ENCODE data around the gene EXD3.

EXD3 gene

DNA sequence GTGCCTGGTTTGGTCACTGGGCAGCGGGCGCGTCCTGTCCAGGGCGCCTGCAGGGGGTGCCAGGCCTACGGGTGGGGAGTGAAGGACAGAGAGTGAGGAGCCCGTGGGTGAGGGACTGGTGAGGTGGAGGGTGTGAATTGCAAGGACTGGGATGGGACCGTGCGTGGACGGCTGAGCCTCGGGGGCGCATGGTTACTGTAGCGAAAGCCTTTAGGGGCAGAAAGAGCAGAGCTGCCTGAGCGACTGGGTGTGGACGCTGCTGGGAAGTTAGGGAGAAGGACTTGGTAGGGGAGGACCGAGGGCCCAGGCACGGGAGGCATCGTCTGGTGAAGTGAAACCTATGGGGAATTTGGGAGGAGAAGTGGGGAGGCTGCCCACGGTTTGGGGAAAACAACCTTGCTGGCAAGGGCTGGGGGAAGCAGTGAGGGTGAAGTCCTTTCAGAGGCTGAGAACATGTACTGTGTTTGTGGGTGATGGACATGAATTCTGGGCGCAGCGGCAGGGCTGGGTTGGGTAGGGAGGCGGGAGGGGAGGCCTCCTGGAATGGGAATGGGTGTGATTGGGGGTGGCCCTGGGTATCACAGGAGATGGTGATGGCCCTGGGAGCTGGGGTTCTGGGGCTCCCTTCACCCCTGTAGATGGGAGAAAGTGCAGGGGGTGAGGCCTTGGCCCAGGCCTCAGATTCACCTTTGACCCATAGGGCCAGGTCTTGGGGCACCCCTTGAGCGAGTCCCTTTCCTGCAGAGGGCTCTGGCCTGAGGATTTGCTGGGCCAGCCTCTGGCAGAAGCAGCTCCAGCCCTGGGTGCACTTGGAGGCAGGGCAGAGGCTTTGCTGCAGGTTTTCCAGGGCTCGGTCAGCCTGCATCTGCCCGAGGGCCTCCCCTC is 147.1 kb downstream of the EXD3 start:
- TF ChIP-seq, protein P1, sequence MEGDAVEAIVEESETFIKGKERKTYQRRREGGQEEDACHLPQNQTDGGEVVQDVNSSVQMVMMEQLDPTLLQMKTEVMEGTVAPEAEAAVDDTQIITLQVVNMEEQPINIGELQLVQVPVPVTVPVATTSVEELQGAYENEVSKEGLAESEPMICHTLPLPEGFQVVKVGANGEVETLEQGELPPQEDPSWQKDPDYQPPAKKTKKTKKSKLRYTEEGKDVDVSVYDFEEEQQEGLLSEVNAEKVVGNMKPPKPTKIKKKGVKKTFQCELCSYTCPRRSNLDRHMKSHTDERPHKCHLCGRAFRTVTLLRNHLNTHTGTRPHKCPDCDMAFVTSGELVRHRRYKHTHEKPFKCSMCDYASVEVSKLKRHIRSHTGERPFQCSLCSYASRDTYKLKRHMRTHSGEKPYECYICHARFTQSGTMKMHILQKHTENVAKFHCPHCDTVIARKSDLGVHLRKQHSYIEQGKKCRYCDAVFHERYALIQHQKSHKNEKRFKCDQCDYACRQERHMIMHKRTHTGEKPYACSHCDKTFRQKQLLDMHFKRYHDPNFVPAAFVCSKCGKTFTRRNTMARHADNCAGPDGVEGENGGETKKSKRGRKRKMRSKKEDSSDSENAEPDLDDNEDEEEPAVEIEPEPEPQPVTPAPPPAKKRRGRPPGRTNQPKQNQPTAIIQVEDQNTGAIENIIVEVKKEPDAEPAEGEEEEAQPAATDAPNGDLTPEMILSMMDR (IDR thresholded peaks at IDR 0.05; ENCODE audit: borderline replicate concordance, control extremely low read depth, extremely low read depth, insufficient read depth, missing control alignments) = no peak
- no peak for DNase-seq (ENCODE audit: low spot score)
- in situ Hi-C loops (cut with MboI; ENCODE audit: low sequenced_read_pairs, unreplicated experiment) = loop anchor here (25.0 kb wide), 1 partner anchor 261 kb away; no protein-coding TSS in a partner anchor

DNA sequence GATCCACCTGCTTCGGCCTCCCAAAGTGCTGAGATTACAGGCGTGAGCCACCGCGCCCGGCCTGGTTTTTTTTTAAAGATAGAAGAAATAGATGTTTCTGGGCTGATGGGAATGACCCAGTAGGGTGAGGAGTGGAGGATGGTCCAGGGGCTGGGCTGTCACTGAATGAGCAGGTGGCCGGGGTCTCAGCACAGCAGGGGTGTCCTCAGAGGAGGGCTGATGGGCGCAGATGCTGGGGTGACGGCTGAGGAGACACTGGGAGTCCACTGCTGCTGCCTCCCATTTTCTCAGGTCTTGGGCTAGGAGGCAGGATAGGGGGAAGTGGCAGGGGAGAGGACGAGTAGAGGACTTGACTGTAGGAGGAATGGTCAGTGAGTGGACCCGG is 147.8 kb downstream of the EXD3 start:
- no peak for DNase-seq (ENCODE audit: low spot score)
- TF ChIP-seq, protein P1 (IDR thresholded peaks at IDR 0.05; ENCODE audit: borderline replicate concordance, control extremely low read depth, extremely low read depth, insufficient read depth, missing control alignments) = no peak
- in situ Hi-C loops (cut with MboI; ENCODE audit: low sequenced_read_pairs, unreplicated experiment) = loop anchor here (25.0 kb wide), 1 partner anchor 262 kb away; no protein-coding TSS in a partner anchor

DNA sequence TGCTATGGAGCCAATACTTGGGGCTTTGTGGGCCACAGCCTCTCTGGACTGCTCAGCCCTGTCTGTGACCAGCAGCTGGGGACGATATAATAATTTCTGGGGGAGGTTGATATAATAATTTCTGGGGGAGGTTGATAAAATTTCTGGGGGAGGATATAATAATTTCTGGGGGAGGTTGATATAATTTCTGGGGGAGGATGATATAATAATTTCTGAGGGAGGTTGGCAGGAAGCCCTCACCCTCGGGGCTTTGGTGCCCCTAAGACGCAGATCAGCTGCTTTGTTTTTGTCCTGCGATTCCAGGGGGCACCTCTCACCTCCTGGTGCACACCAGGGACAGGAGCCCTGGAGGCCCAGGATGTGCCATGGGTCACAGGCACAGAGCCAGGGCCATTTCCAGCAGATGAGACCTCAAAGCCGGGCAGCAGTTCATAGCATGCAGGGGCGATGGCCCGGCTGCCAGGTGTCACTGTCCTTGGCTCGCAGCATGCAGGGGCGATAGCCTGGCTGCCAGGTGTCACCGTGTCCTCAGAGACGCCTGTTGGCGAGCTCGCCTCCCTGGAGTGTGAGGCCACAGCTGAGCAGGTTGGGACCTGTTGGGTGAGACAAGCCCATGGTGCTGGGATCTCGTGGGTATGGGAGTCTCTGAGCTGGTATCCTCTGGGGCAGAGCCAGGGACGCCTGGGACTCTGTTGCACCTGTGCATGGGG is 149.2 kb downstream of the EXD3 start:
- TF ChIP-seq, protein P1 (IDR thresholded peaks at IDR 0.05; ENCODE audit: borderline replicate concordance, control extremely low read depth, extremely low read depth, insufficient read depth, missing control alignments) = no peak
- in situ Hi-C loops (cut with MboI; ENCODE audit: low sequenced_read_pairs, unreplicated experiment) = no loop called here
- DNase-seq (ENCODE audit: low spot score) = no peak

DNA sequence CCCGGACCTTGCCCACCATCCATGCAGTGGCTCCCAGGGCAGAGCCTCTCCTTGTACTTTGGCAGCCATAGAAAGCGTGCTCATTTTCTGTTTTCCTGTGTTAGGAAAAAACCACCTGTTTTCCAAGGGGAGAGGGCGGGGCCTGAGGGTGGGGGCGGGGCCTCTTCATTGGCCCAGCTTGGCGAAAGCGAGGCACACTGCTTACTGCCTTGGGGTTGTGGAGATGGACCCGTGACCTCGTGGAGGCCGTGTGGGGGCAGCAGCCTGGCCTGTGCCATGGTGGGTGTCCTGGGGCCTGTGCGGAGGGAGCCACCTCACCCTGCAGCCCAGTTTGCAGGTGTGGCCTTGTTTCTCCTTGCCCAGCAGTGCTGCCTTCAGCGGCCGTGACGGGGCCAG is 149.9 kb downstream of the EXD3 start:
- in situ Hi-C loops (cut with MboI; ENCODE audit: low sequenced_read_pairs, unreplicated experiment) = no loop called here
- no peak for DNase-seq (ENCODE audit: low spot score)
- TF ChIP-seq, protein P1 (IDR thresholded peaks at IDR 0.05; ENCODE audit: borderline replicate concordance, control extremely low read depth, extremely low read depth, insufficient read depth, missing control alignments) = no peak

DNA sequence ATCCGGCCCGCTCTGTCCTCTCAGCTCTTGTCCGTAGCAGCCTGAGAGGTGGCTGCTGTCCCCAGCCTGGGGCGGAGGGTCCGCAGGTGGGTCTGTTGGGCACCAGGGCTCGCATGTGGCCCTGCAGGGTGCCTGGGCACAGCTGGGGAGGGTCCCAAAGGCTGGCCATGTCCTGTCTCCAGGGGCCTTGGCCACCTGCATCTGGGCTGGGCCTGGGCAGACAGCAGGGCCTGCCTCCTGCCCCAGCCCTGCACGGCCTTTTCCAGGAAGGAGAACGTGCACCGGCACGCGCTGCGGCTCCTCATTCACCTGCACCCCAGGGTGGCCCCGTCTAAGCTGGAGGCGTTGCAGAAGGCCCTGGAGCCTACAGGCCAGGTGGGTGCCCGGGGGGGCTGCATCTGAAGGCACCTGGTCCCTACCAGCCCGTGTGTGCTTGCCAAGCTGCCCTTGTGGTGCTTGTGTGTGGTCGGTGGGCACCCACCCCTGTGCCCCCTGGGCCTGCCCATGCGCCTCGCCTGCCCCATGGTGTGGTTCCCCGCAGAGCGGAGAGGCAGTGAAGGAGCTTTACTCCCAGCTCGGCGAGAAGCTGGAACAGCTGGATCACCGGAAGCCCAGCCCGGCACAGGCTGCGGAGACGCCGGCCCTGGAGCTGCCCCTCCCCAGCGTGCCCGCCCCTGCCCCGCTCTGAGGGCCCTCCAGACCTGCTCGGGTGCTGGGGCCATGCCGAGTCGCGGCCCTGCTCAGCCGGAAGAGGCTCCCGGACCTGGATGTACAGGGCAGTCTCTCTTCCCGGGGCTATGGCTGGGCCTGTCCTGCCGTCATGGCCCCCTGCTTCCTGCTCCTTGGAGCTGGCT is 150.5 kb downstream of the EXD3 start:
- in situ Hi-C loops (cut with MboI; ENCODE audit: low sequenced_read_pairs, unreplicated experiment) = no loop called here
- no peak for DNase-seq (ENCODE audit: low spot score)
- TF ChIP-seq, protein P1 (IDR thresholded peaks at IDR 0.05; ENCODE audit: borderline replicate concordance, control extremely low read depth, extremely low read depth, insufficient read depth, missing control alignments) = no peak

DNA sequence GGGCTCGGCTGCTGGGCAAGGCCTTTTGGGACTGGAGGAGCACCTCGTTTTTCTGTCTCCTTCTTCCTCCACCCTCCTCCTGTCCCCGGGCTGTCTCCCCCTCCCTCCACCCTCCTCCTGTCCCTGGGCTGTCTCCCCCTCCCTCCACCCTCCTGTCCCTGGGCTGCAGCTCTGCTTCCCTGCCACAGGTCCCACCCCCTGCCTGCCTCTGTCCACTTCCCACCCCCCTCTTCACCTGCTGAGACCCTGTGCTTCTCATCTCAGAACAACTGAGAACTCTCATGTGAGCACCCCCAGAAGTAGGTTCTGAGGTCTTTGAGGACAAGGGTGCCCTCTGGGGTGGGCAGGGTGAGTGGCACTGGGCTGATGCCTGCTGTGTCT is 151.3 kb downstream of the EXD3 start:
- in situ Hi-C loops (cut with MboI; ENCODE audit: low sequenced_read_pairs, unreplicated experiment) = no loop called here
- TF ChIP-seq, protein P1 (IDR thresholded peaks at IDR 0.05; ENCODE audit: borderline replicate concordance, control extremely low read depth, extremely low read depth, insufficient read depth, missing control alignments) = no peak
- no peak for DNase-seq (ENCODE audit: low spot score)
